ENCODE measurements around the gene ORAI3.
"Not testable (repeated sequence)": the region's sequence is repeated elsewhere in the genome, so short reads cannot be mapped to it uniquely, and the experiment has no call there.

ORAI3 gene

GRCh38 chr16:30924076-30924912 is 24.6 kb upstream of the ORAI3 start:
- DNase-seq, result no peak

DNA sequence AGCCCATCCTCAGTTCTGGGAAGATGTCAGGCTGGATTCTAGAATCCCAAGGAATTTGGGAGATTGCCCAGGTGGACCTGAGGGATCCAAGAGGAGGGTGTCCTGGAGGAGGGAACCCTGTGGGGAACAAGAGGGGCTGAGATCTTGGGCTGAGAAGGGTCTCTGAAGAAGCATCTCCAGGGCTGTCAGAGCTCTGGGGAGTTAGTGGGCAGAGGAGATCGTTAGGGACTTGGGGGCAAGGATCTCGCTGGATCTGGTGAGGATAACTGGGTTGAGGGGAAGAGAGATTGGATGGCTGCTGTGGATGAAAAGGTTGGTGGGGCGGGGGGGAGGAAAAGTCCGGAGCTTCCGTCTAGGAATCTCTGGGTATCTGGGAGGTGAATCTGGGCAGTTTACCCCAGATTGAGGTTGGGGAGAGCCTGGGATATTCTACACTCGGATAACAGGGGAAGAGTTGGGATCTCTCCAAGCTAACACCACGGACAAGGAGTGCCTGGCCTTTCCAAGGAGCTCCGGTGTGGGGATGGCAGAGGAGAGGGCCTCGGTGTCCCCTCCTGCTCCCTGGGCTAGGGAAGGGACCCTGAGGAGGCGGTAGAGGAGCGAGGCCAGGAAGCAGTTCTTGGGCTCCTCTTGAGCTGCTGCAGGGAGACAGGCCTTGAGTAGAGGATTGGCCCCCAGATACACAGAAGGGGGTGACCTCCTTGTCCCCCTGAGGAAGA is 23.8 kb upstream of the ORAI3 start:
- DNase-seq, result no peak

DNA sequence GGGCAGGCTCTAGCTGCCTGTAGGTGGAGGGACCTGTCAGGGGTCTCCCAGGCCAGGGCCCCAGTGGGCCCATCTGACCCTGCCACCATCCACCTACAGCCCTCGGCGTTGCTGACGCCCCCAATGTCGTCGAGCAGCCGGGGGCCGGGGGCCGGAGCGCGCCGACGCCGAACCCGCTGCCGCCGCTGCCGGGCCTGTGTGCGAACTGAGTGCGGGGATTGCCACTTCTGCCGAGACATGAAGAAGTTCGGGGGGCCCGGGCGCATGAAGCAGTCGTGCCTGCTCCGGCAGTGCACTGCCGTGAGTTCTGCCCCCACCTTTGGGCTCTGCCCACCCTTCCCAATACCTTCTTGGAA is 23.3 kb upstream of the ORAI3 start:
- no peak for DNase-seq

DNA sequence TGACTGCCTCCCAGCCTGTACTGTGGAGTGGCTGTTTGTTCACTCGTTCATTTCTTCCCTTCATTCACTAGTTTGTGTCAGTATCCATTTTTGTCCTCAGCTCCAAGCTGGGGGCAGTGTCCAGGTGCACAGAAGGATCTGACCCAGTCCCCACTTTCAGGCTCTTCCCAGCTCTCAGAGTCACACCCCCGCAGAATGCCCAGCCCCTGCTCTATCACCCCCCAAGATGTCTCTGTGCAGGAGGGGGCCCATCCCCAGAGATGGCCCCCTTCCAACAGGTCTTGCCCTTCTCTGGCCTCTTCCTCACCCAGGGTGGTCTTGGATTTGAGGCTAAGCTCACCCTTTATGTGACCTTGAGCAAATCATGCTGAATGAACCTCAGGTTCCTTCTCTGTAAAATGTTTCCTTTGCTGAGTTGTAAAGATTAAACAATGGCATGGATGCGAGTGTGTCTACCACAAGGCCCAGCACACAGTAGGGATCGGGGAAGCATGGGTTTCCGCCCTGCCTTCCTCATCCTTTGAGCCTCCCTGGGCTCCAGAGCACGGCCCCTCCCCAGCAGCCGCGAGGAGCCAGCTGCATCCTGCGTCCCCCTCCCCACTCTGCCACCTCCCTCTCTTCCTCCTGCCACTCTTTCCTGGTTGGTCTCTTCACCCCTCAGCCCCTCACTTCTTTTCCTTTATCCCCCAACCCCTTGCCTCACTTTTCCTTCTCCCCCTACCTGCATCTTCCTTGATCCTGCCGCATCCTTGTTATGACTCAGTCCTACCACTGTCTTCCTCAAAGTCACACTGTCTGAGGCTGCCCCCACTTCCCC is 22.7 kb upstream of the ORAI3 start:
- no peak for DNase-seq

DNA sequence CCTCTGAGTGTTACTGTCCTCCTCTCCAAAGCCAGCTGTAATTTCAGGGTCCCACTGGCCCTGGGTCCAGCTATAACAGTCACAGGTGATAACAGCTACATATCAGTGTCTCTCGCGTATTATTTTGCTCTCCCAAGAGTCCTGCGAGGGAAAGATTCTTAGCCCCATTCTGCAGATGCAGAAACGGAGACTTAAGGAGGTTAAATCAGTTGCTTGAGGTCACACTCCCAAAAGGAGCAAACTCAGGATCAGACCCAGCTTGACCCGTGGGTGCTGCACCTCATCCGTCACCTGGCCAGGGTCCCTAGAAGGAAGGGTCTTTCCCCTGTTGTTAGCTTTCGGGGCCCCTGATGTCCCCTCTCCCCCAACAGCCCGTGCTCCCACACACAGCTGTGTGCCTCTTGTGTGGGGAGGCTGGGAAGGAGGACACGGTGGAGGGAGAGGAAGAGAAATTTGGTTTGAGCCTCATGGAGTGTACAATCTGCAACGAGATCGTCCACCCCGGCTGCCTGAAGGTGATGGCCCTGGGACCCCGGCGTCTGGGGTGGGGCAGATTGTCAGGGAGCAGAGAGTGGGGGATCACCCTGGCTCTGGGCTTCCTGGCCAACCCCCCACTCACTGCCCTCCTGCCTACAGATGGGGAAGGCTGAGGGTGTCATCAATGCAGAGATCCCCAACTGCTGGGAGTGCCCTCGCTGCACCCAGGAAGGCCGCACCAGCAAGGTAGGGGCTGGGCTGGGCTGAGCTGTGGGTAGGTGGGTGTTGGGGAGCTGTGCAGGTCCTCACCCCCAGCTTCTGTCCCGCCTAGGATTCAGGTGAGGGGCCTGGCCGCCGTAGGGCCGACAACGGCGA is 21.7 kb upstream of the ORAI3 start:
- DNase-seq, result no peak

- peak; percentile 75 for DNase-seq
Observed at GRCh38 chr16:30927789-30928378, 21.0 kb upstream of the ORAI3 start.

- DNase-seq, result no peak
Observed at GRCh38 chr16:30928390-30928789, 20.5 kb upstream of the ORAI3 start.

DNA sequence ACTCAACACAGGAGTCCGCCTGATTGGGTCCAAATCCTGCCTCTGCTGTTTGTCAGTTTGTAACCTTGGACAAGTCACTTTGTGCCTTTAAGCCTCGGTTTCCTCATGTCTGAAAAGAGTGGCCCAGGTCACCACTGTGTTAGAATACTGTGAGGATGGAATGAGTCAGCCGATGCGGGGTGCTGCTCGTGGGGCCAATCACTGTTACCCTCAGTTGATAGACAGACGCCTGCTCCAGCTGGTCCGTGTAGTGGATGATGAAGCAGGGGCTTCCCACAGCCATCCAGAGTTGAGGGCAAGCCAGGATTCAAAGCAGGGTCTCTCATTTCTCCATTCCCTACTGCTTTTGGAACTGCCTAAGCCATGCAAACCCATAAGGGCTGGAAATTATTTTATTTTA is 19.7 kb upstream of the ORAI3 start:
- DNase-seq, result no peak

DNA sequence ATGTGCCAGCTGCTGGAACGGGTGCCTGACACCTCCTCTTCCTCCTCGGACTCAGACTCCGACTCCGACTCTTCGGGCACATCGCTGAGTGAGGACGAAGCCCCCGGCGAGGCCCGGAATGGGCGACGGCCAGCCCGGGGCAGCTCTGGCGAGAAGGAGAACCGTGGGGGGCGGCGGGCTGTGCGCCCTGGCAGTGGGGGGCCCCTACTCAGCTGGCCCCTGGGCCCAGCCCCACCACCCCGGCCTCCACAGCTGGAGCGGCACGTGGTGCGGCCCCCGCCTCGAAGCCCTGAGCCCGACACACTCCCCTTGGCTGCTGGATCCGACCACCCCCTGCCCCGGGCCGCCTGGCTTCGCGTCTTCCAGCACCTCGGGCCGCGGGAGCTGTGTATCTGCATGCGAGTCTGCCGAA is 18.7 kb upstream of the ORAI3 start:
- no peak for DNase-seq

GRCh38 chr16:30931068-30931650 is 17.7 kb upstream of the ORAI3 start:
- DNase-seq, result no peak

DNA sequence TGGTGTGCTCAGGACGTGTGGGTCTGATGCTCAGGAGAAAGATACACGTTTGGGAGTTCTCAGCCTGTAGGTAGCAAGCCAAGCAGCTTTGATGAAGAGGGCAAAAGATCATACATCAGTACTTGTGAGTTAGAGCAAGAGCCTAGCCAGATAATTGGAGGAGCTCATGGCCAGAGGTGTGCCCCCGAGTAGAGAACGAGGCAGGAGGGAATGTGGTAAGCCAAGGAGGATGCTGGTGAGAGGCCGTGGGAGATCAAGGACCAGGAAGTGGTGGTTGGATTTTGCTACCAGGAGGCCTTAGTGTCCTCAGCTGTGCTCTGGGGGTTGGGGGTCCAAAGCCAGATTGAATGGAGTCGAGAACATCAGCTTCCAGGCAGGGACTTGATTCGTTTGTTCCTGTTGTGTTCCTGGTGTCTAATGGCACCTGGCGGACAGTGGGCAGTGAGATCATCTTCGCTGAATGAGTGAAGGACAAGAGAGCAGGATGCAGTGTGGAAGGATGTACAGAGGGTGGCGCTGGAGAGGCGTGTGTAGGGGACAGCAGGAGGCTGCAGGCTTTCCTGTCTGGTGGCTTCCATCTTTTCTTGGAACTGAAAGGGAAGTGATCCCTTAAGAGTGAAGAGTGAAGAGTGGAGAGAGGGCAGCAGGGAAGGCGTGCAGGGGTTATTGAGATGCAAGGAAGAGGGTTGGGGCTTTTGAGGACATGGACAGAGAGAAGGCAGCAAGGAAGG is 13.9 kb upstream of the ORAI3 start:
- DNase-seq, result no peak

GRCh38 chr16:30937692-30938091 is 11.2 kb upstream of the ORAI3 start:
- DNase-seq, result no peak

DNA sequence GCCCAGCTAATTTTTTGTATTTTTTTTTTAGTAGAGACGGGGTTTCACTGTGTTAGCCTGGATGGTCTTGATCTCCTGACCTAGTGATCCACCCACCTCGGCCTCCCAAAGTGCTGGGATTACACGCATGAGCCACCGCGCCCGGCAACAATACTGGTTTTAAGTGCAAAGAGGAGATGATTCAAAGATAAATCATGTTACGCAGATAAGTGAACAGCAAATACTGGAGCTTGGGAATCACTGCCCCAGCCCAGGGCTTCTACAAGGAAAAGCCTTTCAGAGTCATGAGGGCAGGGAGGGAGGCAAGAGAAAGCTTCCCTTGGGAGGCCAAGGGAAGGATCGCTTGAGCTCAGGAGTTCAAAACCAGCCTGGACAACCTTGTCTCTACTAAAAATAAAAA is 9.3 kb upstream of the ORAI3 start:
- DNase-seq, result not testable (repeated sequence)

DNA sequence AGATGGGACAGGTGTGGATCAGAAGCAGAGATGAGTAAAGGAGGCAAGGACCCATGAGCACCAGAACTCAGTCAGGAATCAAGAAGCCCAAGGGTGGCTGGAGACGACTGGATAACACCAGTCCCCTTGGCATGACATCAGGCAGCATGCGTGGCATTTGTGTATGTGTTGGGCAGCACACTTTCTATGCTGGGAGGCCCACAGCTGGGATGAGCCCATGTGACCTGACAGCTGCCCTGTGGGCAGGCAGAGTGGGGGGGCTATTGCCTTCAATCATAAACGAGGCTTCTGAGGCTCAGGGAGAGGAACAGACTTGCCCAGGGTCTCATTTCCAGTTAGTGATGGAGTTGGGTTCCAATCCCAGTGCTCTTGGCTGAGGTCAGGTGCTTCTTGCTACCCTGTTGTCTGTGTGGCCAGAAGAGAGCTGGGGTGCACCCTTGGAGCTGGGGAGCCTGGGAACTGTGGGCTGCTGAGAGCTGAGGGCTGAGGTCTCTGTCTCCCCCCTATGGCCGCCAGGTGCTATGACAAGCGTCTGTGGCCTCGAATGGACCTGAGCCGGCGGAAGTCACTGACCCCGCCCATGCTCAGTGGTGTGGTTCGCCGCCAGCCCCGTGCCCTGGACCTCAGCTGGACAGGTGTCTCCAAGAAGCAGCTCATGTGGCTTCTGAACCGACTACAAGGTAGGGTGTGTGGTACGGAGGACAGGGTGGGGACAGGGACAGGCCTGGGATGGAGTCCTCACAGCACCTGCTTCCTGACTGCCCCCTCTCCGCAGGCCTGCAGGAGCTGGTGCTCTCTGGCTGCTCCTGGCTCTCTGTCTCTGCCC is 7.1 kb upstream of the ORAI3 start:
- DNase-seq, result peak; percentile 87

DNA sequence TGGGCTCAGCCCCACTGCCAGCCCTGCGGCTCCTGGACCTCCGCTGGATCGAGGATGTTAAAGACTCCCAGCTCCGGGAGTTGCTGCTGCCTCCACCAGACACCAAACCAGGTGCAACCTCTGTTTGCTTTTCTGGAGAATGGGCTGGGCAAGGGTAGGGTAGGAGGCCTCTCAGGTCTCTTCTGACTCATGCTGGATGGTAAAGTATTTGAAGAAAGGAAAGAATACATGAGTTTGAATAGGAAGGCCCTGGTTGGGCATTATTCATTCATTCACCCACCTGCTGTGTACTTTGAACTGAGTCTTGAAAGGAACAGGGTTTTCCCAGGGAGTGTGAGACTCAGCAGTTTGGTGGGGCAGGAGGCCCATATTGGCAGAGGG is 6.5 kb upstream of the ORAI3 start:
- no peak for DNase-seq

DNA sequence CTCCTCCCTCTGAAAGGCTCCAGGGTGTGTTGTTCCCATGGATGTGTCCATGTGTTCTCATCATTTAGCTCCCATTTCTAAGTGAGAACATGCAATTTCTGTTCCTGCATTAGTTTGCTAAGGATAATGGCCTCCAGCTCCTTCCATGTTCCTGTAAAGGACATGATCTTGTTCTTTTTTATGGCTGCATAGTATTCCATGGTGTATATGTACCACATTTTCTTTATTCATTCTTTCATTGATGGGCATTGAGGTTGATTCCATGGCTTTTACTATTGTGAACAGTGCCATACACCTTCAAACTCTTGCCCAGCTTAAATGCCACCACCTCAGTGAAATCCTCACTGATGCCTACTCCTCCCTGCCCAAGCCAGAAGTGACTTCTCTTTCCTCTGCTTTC is 4.5 kb upstream of the ORAI3 start:
- no peak for DNase-seq

GRCh38 chr16:30946671-30947540 is 2.0 kb upstream of the ORAI3 start:
- DNase-seq, result no peak

DNA sequence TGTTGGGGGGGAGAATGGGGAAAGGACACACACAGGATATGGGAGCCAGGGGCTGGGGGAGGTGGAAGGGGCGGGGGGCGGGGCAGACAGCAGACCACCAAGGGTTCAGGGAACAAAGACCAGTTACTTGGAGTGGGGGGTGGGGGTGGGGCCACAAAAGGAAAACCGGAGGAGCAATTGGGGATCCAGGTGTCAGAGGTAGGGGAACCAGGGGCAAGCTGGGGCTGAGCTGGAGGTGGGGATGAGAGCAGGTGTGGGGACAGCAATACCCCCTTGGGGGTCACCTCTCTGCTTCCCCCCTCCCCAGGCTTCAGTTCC is 1.4 kb upstream of the ORAI3 start:
- DNase-seq, result no peak
